ENCODE measurements around the gene SPRR2B.

DNA sequence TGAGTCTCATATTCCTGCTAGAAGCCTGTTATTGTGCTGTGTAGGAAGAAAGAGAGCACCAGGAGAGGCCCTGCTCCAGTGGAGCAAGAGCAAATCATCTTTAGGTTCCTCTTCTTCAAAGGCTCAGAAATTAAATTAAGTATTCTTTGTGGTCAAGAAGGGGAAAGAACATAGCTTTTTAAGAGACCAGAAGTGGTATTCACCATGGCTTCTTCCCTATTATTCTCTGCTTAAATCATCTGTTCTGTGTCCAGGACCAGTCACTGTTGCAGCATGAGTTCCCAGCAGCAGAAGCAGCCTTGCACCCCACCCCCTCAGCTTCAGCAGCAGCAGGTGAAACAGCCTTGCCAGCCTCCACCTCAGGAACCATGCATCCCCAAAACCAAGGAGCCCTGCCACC lies 39.3 kb downstream of the SPRR2B start:
- TF ChIP-seq CTCF (IDR thresholded peaks at IDR 0.05), result no peak
- TF ChIP-seq POLR2A (IDR thresholded peaks at IDR 0.05), result no peak
